Measurements from ENCODE around the gene KMO.

- TF ChIP-seq CTCF (conservative IDR thresholded peaks at IDR 0.05) (no peak), EZH2 (IDR thresholded peaks at IDR 0.05; ENCODE audit: low read depth) (no peak)
These were observed 103.5 kb downstream of the KMO start for GRCh38 chr1:241635556-241636152.
